K562 (cell line): ENCODE results near the gene CTCF. TPM values are rescaled to one million over a fixed set of nuclear protein-coding genes. Genes with fewer than 3 reads are reported as not detected.
A peak's percentile ranks its signal among the peaks of the same experiment; 100 is the strongest.

Source experiments
- BACH1 ChIP-seq: fragments of 200-800 bp; sonication (Bioruptor generic); IDR thresholded peaks from 2 replicates; pipeline ENCODE4 v1.6.1; 2016; ENCODE audit warnings: missing genetic modification characterization, missing compliant biosample characterization
- BHLHE40 ChIP-seq: IDR thresholded peaks from 2 replicates; pipeline ENCODE4 v1.6.1; 2011; ENCODE audit warnings: low read length, improper control_type of control experiment
- CBX5 ChIP-seq: IDR thresholded peaks from 2 replicates; pipeline ENCODE4 v1.6.1; 2014; ENCODE audit warnings: low read depth, borderline replicate concordance
- CEBPG ChIP-seq, 3 experiments: fragments of 200-800 bp in 1 of 3; sonication (Bioruptor generic) in 1 of 3; sonication (generic) in 1 of 3; formaldehyde crosslinking in 1 of 3; IDR thresholded peaks in 2 of 3; conservative IDR thresholded peaks in 1 of 3; 2 replicates each; pipeline versions ENCODE4 v1.6.1 to v1.8.0; 2016 to 2022; ENCODE audit warnings: missing compliant biosample characterization in 2 of 3, missing genetic modification characterization in 2 of 3, mild to moderate bottlenecking in 1 of 3, missing genetic modification reagents in 1 of 3
- DPF2 ChIP-seq: fragments of 450-650 bp; IDR thresholded peaks from 2 replicates; pipeline ENCODE4 v1.6.1; 2016
- HDAC1 ChIP-seq, 2 experiments: fragments of 450-650 bp; IDR thresholded peaks; 2 replicates each; pipeline ENCODE4 v1.6.1; 2016 to 2017; ENCODE audit warnings: inconsistent platforms in 1 of 2, mild to moderate bottlenecking in 1 of 2, moderate library complexity in 1 of 2
- KAT8 ChIP-seq: fragments of 450-650 bp; IDR thresholded peaks from 2 replicates; pipeline ENCODE4 v1.6.1; 2016; ENCODE audit warnings: low read depth, mild to moderate bottlenecking
- MEF2A ChIP-seq: IDR thresholded peaks from 2 replicates; pipeline ENCODE4 v1.6.1; 2011; ENCODE audit warnings: low read depth, mild to moderate bottlenecking, low read length, moderate library complexity; ENCODE audit not compliant: control insufficient read depth
- MYBL2 ChIP-seq, 2 experiments: fragments of 450-650 bp in 1 of 2; sonication (generic) in 1 of 2; formaldehyde crosslinking in 1 of 2; IDR thresholded peaks; 2 replicates each; pipeline versions ENCODE4 v1.6.1 to v1.8.1; 2017 to 2022; ENCODE audit warnings: borderline replicate concordance in 1 of 2, inconsistent platforms in 1 of 2, low read depth in 1 of 2, mild to moderate bottlenecking in 1 of 2, missing genetic modification reagents in 1 of 2, moderate library complexity in 1 of 2
- NFE2L1 ChIP-seq: fragments of 450-650 bp; IDR thresholded peaks from 2 replicates; pipeline ENCODE4 v1.6.1; 2016; ENCODE audit warnings: missing genetic modification characterization, low read depth, mild to moderate bottlenecking, missing compliant biosample characterization, moderate library complexity, borderline replicate concordance
- PHB ChIP-seq: fragments of 250-450 bp; sonication (Bioruptor Pico); IDR thresholded peaks from 2 replicates; pipeline ENCODE4 v1.5.0; 2021
- RCOR1 ChIP-seq, 2 experiments: IDR thresholded peaks; 2 replicates each; pipeline ENCODE4 v1.6.1; 2012; ENCODE audit warnings: low read depth in 2 of 2, low read length in 2 of 2, borderline replicate concordance in 1 of 2, improper control_type of control experiment in 1 of 2
- ZNF77 ChIP-seq: fragments of 250-450 bp; sonication (Bioruptor Pico); IDR thresholded peaks from 2 replicates; pipeline ENCODE4 v1.5.0; 2020
- polyA plus RNA-seq, 8 experiments: library from polyadenylated mRNA; depleted of rRNA in 4 of 8; stranded (reverse) in 5 of 8; unstranded in 3 of 8; fragments of >200 nt; fragmentation: Nextera tagmentation in 2 of 8; fragmentation: Illumina TruSeq in 1 of 8; extraction: Ambion mirVana in 2 of 8; extraction: Trizol in 1 of 8; gene quantifications; 2 replicates each; pipeline versions ENCODE4 v1.2.1 to v1.2.3, GENCODE V29; 2011 to 2014; ENCODE audit warnings: inconsistent platforms in 1 of 8, missing spikeins in 1 of 8
- total RNA-seq, 7 experiments: library from RNA; depleted of rRNA in 6 of 7; stranded (reverse); fragments of >200 nt in 6 of 7; fragmentation: Illumina TruSeq in 2 of 7; extraction: Trizol in 2 of 7; gene quantifications; 2 replicates each; pipeline versions ENCODE4 v1.2.1 to v1.2.3, GENCODE V29; 2011 to 2021; ENCODE audit warnings: low replicate concordance in 1 of 7
- TF ChIP-seq, protein P1 (sequence below), 2 experiments: fragments of 450-650 bp in 1 of 2; sonication (generic) in 1 of 2; formaldehyde crosslinking in 1 of 2; IDR thresholded peaks; 2 replicates each; pipeline versions ENCODE4 v1.7.1 to v1.9.0; 2016 to 2022; ENCODE audit warnings: inconsistent platforms in 1 of 2, mild to moderate bottlenecking in 1 of 2, missing genetic modification reagents in 1 of 2
- TF ChIP-seq, protein P2 (sequence below): sonication (generic); formaldehyde crosslinking; IDR thresholded peaks from 2 replicates; pipeline ENCODE4 v1.8.1; 2023; ENCODE audit warnings: mild to moderate bottlenecking, missing genetic modification reagents

Gene CTCF
- total and polyA plus RNA-seq, 9 of the 15 experiments (the other 6 are each of a cell fraction or from before 2014, with no cell fraction given), result 7.8 to 49.2 (median 33.9) TPM

DNA sequence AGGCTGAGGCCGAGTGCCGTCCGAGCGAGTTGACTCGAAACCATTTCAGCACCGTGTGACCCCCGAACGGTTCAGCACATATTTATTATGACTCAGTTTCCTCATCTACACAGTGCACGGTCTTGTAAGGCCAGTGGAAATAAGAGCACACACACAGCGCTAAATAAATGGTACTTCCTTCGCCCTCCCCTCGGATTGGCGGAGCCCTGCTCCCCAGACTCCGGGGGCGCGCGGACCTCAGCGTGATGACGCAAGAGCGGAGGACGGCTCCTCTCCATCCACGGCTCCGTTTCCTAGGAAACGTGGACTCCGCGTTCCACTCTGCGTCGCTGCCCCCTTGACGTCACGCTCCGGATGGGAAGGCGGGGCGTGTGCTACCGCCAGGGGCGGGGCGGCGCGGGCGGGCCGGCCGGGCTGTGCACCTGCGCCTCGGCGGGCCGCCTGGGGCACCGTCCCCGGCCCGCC lies 98.3 kb downstream of the CTCF start, which contains the start of gene PARD6A (continued):
- TF ChIP-seq, protein P1, sequence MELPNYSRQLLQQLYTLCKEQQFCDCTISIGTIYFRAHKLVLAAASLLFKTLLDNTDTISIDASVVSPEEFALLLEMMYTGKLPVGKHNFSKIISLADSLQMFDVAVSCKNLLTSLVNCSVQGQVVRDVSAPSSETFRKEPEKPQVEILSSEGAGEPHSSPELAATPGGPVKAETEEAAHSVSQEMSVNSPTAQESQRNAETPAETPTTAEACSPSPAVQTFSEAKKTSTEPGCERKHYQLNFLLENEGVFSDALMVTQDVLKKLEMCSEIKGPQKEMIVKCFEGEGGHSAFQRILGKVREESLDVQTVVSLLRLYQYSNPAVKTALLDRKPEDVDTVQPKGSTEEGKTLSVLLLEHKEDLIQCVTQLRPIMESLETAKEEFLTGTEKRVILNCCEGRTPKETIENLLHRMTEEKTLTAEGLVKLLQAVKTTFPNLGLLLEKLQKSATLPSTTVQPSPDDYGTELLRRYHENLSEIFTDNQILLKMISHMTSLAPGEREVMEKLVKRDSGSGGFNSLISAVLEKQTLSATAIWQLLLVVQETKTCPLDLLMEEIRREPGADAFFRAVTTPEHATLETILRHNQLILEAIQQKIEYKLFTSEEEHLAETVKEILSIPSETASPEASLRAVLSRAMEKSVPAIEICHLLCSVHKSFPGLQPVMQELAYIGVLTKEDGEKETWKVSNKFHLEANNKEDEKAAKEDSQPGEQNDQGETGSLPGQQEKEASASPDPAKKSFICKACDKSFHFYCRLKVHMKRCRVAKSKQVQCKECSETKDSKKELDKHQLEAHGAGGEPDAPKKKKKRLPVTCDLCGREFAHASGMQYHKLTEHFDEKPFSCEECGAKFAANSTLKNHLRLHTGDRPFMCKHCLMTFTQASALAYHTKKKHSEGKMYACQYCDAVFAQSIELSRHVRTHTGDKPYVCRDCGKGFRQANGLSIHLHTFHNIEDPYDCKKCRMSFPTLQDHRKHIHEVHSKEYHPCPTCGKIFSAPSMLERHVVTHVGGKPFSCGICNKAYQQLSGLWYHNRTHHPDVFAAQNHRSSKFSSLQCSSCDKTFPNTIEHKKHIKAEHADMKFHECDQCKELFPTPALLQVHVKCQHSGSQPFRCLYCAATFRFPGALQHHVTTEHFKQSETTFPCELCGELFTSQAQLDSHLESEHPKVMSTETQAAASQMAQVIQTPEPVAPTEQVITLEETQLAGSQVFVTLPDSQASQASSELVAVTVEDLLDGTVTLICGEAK (IDR thresholded peaks at IDR 0.05), result no peak
- TF ChIP-seq, protein P1 (CRISPR knock-in tag; IDR thresholded peaks at IDR 0.05), result no peak
- TF ChIP-seq BHLHE40 (peak; percentile 46; the same call in 1 of the 2 replicates), DPF2 (no peak; the same call in 1 of the 2 replicates), MYBL2 (IDR thresholded peaks at IDR 0.05; ENCODE audit: low read depth) (no peak), MYBL2 (CRISPR knock-in tag; IDR thresholded peaks at IDR 0.05; ENCODE audit: borderline replicate concordance) (no peak), CEBPG (CRISPR knock-in tag; IDR thresholded peaks at IDR 0.05) (peak; percentile 98), CEBPG (tag; conservative IDR thresholded peaks at IDR 0.05 in 1 of 2, IDR thresholded peaks at IDR 0.05 in 1 of 2) (peak; percentile 98 to 99), HDAC1 (IDR thresholded peaks at IDR 0.05) (peak in 1 of 2 experiments; percentile 79; a peak in 2 of 4 replicates), PHB (CRISPR knock-in tag) (no peak), ZNF77 (CRISPR knock-in tag) (no peak), CBX5 (no peak), KAT8 (no peak), RCOR1 (IDR thresholded peaks at IDR 0.05; ENCODE audit: borderline replicate concordance in 1 of 2, low read depth in 2 of 2, low read length in 2 of 2) (peak in 1 of 2 experiments; percentile 93; a peak in 3 of 4 replicates), MEF2A (no peak), BACH1 (tag) (no peak), NFE2L1 (tag) (no peak)
- TF ChIP-seq, protein P2, sequence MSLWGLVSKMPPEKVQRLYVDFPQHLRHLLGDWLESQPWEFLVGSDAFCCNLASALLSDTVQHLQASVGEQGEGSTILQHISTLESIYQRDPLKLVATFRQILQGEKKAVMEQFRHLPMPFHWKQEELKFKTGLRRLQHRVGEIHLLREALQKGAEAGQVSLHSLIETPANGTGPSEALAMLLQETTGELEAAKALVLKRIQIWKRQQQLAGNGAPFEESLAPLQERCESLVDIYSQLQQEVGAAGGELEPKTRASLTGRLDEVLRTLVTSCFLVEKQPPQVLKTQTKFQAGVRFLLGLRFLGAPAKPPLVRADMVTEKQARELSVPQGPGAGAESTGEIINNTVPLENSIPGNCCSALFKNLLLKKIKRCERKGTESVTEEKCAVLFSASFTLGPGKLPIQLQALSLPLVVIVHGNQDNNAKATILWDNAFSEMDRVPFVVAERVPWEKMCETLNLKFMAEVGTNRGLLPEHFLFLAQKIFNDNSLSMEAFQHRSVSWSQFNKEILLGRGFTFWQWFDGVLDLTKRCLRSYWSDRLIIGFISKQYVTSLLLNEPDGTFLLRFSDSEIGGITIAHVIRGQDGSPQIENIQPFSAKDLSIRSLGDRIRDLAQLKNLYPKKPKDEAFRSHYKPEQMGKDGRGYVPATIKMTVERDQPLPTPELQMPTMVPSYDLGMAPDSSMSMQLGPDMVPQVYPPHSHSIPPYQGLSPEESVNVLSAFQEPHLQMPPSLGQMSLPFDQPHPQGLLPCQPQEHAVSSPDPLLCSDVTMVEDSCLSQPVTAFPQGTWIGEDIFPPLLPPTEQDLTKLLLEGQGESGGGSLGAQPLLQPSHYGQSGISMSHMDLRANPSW (CRISPR knock-in tag), result 0 out of 2 replicates have a peak, but pooled peaks have one; percentile 76
